B cell (primary cell): ENCODE measurements around the gene MYB. TPM values are rescaled to one million over a fixed set of nuclear protein-coding genes. Genes with fewer than 3 reads are reported as not detected.

Experiments
- ATAC-seq: fragments of 200-7000 bp; cut with Tn5 transposase; one replicate; pipeline ENCODE4 v1.10.0; 2021; ENCODE audit warnings: low read depth, mild to moderate bottlenecking, moderate number of reproducible peaks, moderate library complexity
- CTCF ChIA-PET: fragments of 350-600 bp; sonication (Branson Sonifier 250); formaldehyde crosslinking; loops from one replicate; lab custom pipeline; 2021; ENCODE audit warnings: antibody characterized with exemption, inconsistent platforms; lab: Charles Lee
- POLR2A ChIA-PET: fragments of 350-600 bp; sonication (Branson Sonifier 250); formaldehyde crosslinking; loops from one replicate; lab custom pipeline; 2021; ENCODE audit warnings: antibody characterized with exemption; lab: Charles Lee
- DNase-seq: peaks from one replicate; pipeline ENCODE4 v3.0.0; 2013
- H2AFZ ChIP-seq: 2 replicates; pipeline ENCODE4 v1.6.1; 2012; ENCODE audit warnings: mild to moderate bottlenecking, low read depth, low read length; ENCODE audit not compliant: insufficient read depth, poor library complexity, severe bottlenecking
- H3K27ac ChIP-seq, 2 donors: 1 replicate in 1 of 2; 2 replicates in 1 of 2; pipeline ENCODE4 v1.5.1; 2012 to 2013; ENCODE audit warnings: low read length in 2 of 2, mild to moderate bottlenecking in 2 of 2, moderate library complexity in 1 of 2
- H3K27me3 ChIP-seq, 4 experiments: fragments of 200-600 bp in 1 of 4; sonication (generic) in 1 of 4; replicated peaks in 1 of 4; 1 replicate in 2 of 4; 2 replicates in 2 of 4; pipeline versions ENCODE4 v1.6.1 to v1.7.0; 2013 to 2016; ENCODE audit warnings: low read length in 3 of 4, mild to moderate bottlenecking in 2 of 4, mixed read lengths in 1 of 4, moderate library complexity in 1 of 4; ENCODE audit not compliant: insufficient read depth in 4 of 4, control insufficient read depth in 3 of 4; ENCODE audit errors: control extremely low read depth in 1 of 4
- H3K36me3 ChIP-seq, 2 experiments: replicated peaks in 1 of 2; 1 replicate in 1 of 2; 2 replicates in 1 of 2; pipeline versions ENCODE4 v1.6.1 to v1.7.1; 2013; ENCODE audit warnings: low read length in 1 of 2; ENCODE audit not compliant: insufficient read depth in 2 of 2, control insufficient read depth in 1 of 2; ENCODE audit errors: control extremely low read depth in 1 of 2, extremely low read depth in 1 of 2
- H3K4me1 ChIP-seq, 2 donors: fragments of 200-600 bp in 1 of 2; sonication (generic) in 1 of 2; 1 replicate in 1 of 2; 2 replicates in 1 of 2; pipeline versions ENCODE4 v1.5.1 to v1.6.1; 2013 to 2017; ENCODE audit warnings: low read length in 2 of 2; ENCODE audit not compliant: control insufficient read depth in 2 of 2, insufficient read depth in 2 of 2
- H3K4me2 ChIP-seq: replicated peaks from 2 replicates; pipeline ENCODE3; 2012; ENCODE audit warnings: mild to moderate bottlenecking, low read depth, low read length; ENCODE audit not compliant: poor library complexity, severe bottlenecking
- H3K4me3 ChIP-seq, 5 experiments: fragments of 200-600 bp in 1 of 5; sonication (generic) in 1 of 5; 1 replicate in 3 of 5; 2 replicates in 2 of 5; pipeline versions ENCODE4 v1.5.1 to v1.7.0; 2011 to 2016; ENCODE audit warnings: low read length in 4 of 5, mild to moderate bottlenecking in 4 of 5, low read depth in 2 of 5, control low read depth in 1 of 5, moderate library complexity in 1 of 5; ENCODE audit not compliant: insufficient read depth in 1 of 5; ENCODE audit errors: control extremely low read depth in 1 of 5, extremely low read depth in 1 of 5
- H3K79me2 ChIP-seq: fragments of 200-600 bp; sonication (generic); one replicate; pipeline ENCODE4 v1.6.0; 2016; ENCODE audit warnings: low read length; ENCODE audit not compliant: control insufficient read depth, insufficient read depth
- H3K9ac ChIP-seq: fragments of 200-600 bp; sonication (generic); 2 replicates; pipeline ENCODE4 v1.6.1; 2017; ENCODE audit warnings: mild to moderate bottlenecking, low read length, moderate library complexity
- H3K9me3 ChIP-seq, 3 donors: one replicate each; pipeline versions ENCODE4 v1.6.1 to v1.7.1; 2013; ENCODE audit warnings: low read length in 2 of 3; ENCODE audit not compliant: control insufficient read depth in 2 of 3, insufficient read depth in 1 of 3; ENCODE audit errors: control extremely low read depth in 1 of 3
- H4K20me1 ChIP-seq: 2 replicates; pipeline ENCODE4 v1.6.0; 2012; ENCODE audit warnings: mild to moderate bottlenecking, low read length; ENCODE audit not compliant: insufficient read depth, control insufficient read depth, poor library complexity, severe bottlenecking
- H3K27ac Mint-ChIP-seq: one replicate; pipeline ENCODE4 v1.8.0; 2021; ENCODE audit warnings: mixed read lengths
- H3K27me3 Mint-ChIP-seq: one replicate; pipeline ENCODE4 v1.8.0; 2021; ENCODE audit warnings: mixed read lengths
- H3K4me1 Mint-ChIP-seq: one replicate; pipeline ENCODE4 v1.8.0; 2021; ENCODE audit warnings: mixed read lengths
- H3K4me3 Mint-ChIP-seq: one replicate; pipeline ENCODE4 v1.8.0; 2021; ENCODE audit warnings: mixed read lengths
- H3K9me3 Mint-ChIP-seq: one replicate; pipeline ENCODE4 v1.8.0; 2022; ENCODE audit warnings: mixed read lengths; ENCODE audit not compliant: insufficient read depth
- CTCF ChIP-seq: fragments of 200-600 bp; IDR thresholded peaks from one replicate; pipeline ENCODE4 v1.8.0; 2022; ENCODE audit warnings: antibody characterized with exemption, mild to moderate bottlenecking
- EZH2 ChIP-seq: IDR thresholded peaks from 2 replicates; pipeline ENCODE4 v1.6.1; 2012; ENCODE audit warnings: borderline replicate concordance, low read depth, mild to moderate bottlenecking, moderate library complexity, low read length; ENCODE audit not compliant: insufficient read depth, poor library complexity, severe bottlenecking
- WGBS: methylation state at CpG from one replicate; pipeline ENCODE4 v1.1.5; 2013; ENCODE audit warnings: missing lambda C conversion rate; ENCODE audit not compliant: insufficient coverage; 5-methylcytosine and 5-hydroxymethylcytosine counted together
- intact Hi-C: fragments of 100-400 bp; cut with micrococcal nuclease; formaldehyde crosslinking; loops from one replicate; pipeline ENCODE4 v1.10.0; 2022
- polyA plus RNA-seq: library from polyadenylated mRNA; depleted of rRNA; stranded (reverse); fragments of >200 nt; gene quantifications from 2 replicates; pipeline ENCODE4 v1.2.3, GENCODE V29; 2012
- total RNA-seq, 2 donors: library from RNA; stranded (reverse); fragments of 120-200 nt in 1 of 2; gene quantifications; 1 replicate in 1 of 2; 2 replicates in 1 of 2; pipeline versions ENCODE4 v1.2.3 to v1.2.4, GENCODE V29; 2013 to 2022

Gene MYB
- total and polyA plus RNA-seq, 2 donors (not counting 1 experiment from before 2014, with no cell fraction given): 0.46 to 1.4 TPM

DNA sequence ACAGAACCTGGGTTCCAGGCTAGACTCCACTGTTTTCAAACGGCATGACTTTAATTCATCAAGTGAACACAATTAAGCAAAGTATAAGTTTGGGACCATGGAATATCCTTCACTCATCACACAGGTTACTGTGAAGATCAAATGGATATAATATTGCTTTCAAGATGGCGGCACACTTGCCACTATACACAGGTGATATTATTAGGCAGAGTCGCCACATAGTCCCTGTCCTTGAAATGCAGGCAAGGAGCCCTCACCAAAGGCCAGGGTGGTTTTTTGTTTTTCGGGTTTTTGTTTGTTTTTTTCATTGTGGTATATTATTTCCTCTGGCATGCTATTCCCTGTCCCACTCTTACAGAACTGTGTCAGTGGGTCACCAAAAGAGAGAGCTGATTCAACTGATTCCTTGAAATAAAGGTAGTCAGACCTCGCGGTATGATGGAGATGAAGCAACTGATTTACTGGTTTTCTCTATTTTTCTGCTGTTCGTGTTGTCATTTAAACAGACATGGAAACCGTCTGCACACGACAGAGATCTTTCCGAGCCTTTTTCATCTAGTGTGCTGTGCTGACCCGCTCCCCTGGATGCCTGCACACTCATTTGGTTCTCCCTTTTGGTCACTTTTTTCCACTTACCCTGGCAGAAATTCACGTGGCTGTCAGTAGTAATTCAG is 29.7 kb downstream of the MYB start:
- ChIA-PET POLR2A (no interaction called here), CTCF (no interaction called here)
- H2AFZ ChIP-seq: peak overlapping the region; percentile 75
- H3K9me3 ChIP-seq: peaks cover 0 to 3% (median 0%) of the 10 kb centered on the region in 3 donors
- H3K27ac Mint-ChIP-seq: no peak overlapping the region
- no peaks in the 10 kb centered on the region for H3K9me3 Mint-ChIP-seq
- peaks cover 5 to 6% of the 10 kb centered on the region in 2 donors for H3K4me1 ChIP-seq
- H3K27me3 ChIP-seq: no peaks in the 10 kb centered on the region
- H3K4me2 ChIP-seq: peak overlapping the region; percentile 61
- intact Hi-C loops: no loop called here
- H3K9ac ChIP-seq: no peak overlapping the region
- no peak for DNase-seq
- H3K27me3 Mint-ChIP-seq: no peaks in the 10 kb centered on the region
- ATAC-seq: no peak
- no peak overlapping the region for H3K4me3 ChIP-seq
- H3K79me2 ChIP-seq: no peaks in the 10 kb centered on the region
- H3K4me3 Mint-ChIP-seq: no peak overlapping the region
- peaks cover 19% of the 10 kb centered on the region for H3K4me1 Mint-ChIP-seq
- H4K20me1 ChIP-seq: no peaks in the 10 kb centered on the region
- H3K36me3 ChIP-seq: no peaks in the 10 kb centered on the region
- WGBS: 95% methylated on average over 7 of the region's 12 CpGs
- H3K27ac ChIP-seq: no peak overlapping the region
- TF ChIP-seq CTCF (no peak), EZH2 (no peak)

DNA sequence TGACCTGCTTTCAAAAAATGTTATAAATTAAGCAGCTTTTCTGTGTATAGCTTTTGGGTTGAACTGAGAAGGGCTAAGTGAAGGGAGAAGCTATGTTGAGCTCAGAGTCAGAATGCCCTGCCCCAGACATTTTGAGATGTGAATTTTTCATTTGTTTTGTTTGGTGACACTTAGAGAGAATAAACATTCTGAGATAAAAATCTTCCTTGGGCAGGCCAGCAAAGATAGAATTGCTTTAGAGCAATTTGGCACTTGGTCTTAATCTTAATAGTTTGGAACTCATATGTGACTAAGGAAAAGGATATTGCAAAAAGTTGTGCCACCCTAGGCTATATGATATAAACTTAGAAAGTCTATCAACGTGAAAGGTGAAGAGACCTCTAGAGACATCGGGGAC is 30.2 kb downstream of the MYB start:
- TF ChIP-seq EZH2 (no peak), CTCF (no peak)
- peaks cover 0 to 2% (median 0%) of the 10 kb centered on the region in 3 donors for H3K9me3 ChIP-seq
- intact Hi-C loops: no loop called here
- Mint-ChIP-seq H3K27me3 (no peaks in the 10 kb centered on the region), H3K4me3 (no peak overlapping the region), H3K27ac (no peak overlapping the region), H3K9me3 (no peaks in the 10 kb centered on the region), H3K4me1 (peaks cover 19% of the 10 kb centered on the region)
- ATAC-seq (no peak), DNase-seq (no peak)
- H3K27me3 ChIP-seq: no peaks in the 10 kb centered on the region
- no peaks in the 10 kb centered on the region for H4K20me1 ChIP-seq
- H3K9ac ChIP-seq: no peak overlapping the region
- ChIA-PET CTCF (no interaction called here), POLR2A (no interaction called here)
- peak overlapping the region; percentile 75 for H2AFZ ChIP-seq
- H3K79me2 ChIP-seq: no peaks in the 10 kb centered on the region
- H3K27ac ChIP-seq: no peak overlapping the region
- H3K36me3 ChIP-seq: no peaks in the 10 kb centered on the region
- H3K4me2 ChIP-seq: no peak overlapping the region
- no CpG with 5 or more reads among the region's 2 CpGs for WGBS
- no peak overlapping the region for H3K4me3 ChIP-seq
- H3K4me1 ChIP-seq: peaks cover 5 to 6% of the 10 kb centered on the region in 2 donors
